CD14-positive monocyte (primary cell): ENCODE results near the gene HECTD4. TPM values are rescaled to one million over a fixed set of nuclear protein-coding genes. Genes with fewer than 3 reads are reported as not detected.
"Not testable (repeated sequence)": the region's sequence is repeated elsewhere in the genome, so short reads cannot be mapped to it uniquely, and the experiment has no call there.

Experiments used
- DNase-seq, 3 donors: peaks; one replicate each; pipeline ENCODE4 v3.0.0-alpha.2; 2011 to 2022
- H2AFZ ChIP-seq: 2 replicates; pipeline ENCODE4 v1.6.0; 2012; ENCODE audit warnings: mild to moderate bottlenecking, low read depth, low read length, inconsistent platforms; ENCODE audit not compliant: insufficient read depth, poor library complexity, severe bottlenecking
- H3K27ac ChIP-seq, 2 donors: 1 replicate in 1 of 2; 2 replicates in 1 of 2; pipeline ENCODE4 v1.5.1; 2012 to 2013; ENCODE audit warnings: low read length in 2 of 2, control low read depth in 1 of 2, inconsistent platforms in 1 of 2, low read depth in 1 of 2, mild to moderate bottlenecking in 1 of 2
- H3K27me3 ChIP-seq, 2 donors: one replicate each; pipeline versions ENCODE4 v1.6.0 to v1.6.1; 2011 to 2013; ENCODE audit warnings: low read length in 2 of 2; ENCODE audit not compliant: control insufficient read depth in 2 of 2, insufficient read depth in 2 of 2
- H3K36me3 ChIP-seq, 2 donors: replicated peaks in 1 of 2; 1 replicate in 1 of 2; 2 replicates in 1 of 2; pipeline versions ENCODE4 v1.5.1 to v1.6.1; 2012 to 2013; ENCODE audit warnings: low read length in 2 of 2, control low read depth in 1 of 2, inconsistent platforms in 1 of 2, mild to moderate bottlenecking in 1 of 2; ENCODE audit not compliant: insufficient read depth in 2 of 2, control insufficient read depth in 1 of 2
- H3K4me1 ChIP-seq, 2 donors: 1 replicate in 1 of 2; 2 replicates in 1 of 2; pipeline versions ENCODE4 v1.5.1 to v1.6.1; 2012 to 2013; ENCODE audit warnings: low read length in 2 of 2, control low read depth in 1 of 2, inconsistent platforms in 1 of 2, mild to moderate bottlenecking in 1 of 2, moderate library complexity in 1 of 2; ENCODE audit not compliant: insufficient read depth in 2 of 2, control insufficient read depth in 1 of 2
- H3K4me2 ChIP-seq: replicated peaks from 2 replicates; pipeline ENCODE3; 2012; ENCODE audit warnings: low read length, moderate library complexity, mild to moderate bottlenecking; ENCODE audit not compliant: poor library complexity, severe bottlenecking; ENCODE audit errors: extremely low read depth
- H3K4me3 ChIP-seq, 3 experiments: fragments of 200-600 bp in 1 of 3; sonication (generic) in 1 of 3; replicated peaks in 1 of 3; 1 replicate in 2 of 3; 2 replicates in 1 of 3; pipeline ENCODE4 v1.5.1; 2011 to 2013; ENCODE audit warnings: low read length in 3 of 3, mild to moderate bottlenecking in 3 of 3, control low read depth in 2 of 3, low read depth in 2 of 3, inconsistent platforms in 1 of 3, moderate library complexity in 1 of 3
- H3K79me2 ChIP-seq: 2 replicates; pipeline ENCODE4 v1.6.0; 2012; ENCODE audit warnings: mild to moderate bottlenecking, control low read depth, inconsistent platforms, low read length, moderate library complexity; ENCODE audit not compliant: insufficient read depth
- H3K9ac ChIP-seq: 2 replicates; pipeline ENCODE4 v1.6.0; 2017; ENCODE audit warnings: low read length, mild to moderate bottlenecking; ENCODE audit not compliant: insufficient read depth, poor library complexity, severe bottlenecking
- H3K9me3 ChIP-seq, 2 donors: replicated peaks in 1 of 2; 1 replicate in 1 of 2; 2 replicates in 1 of 2; pipeline versions ENCODE4 v1.5.1 to v1.6.1; 2012 to 2013; ENCODE audit warnings: low read length in 2 of 2, control low read depth in 1 of 2; ENCODE audit not compliant: control insufficient read depth in 1 of 2, insufficient read depth in 1 of 2
- H4K20me1 ChIP-seq: 2 replicates; pipeline ENCODE4 v1.6.0; 2012; ENCODE audit warnings: mild to moderate bottlenecking, low read length, control low read depth, moderate library complexity; ENCODE audit not compliant: insufficient read depth
- H3K27ac Mint-ChIP-seq, 7 donors: one replicate each; pipeline ENCODE4 v1.8.0; 2020; ENCODE audit warnings: mild to moderate bottlenecking in 7 of 7, mixed read lengths in 7 of 7, moderate library complexity in 6 of 7, inconsistent platforms in 2 of 7
- H3K27me3 Mint-ChIP-seq, 3 donors: one replicate each; pipeline ENCODE4 v1.8.0; 2021 to 2022; ENCODE audit warnings: low read depth in 3 of 3, mild to moderate bottlenecking in 3 of 3, mixed read lengths in 3 of 3, moderate library complexity in 3 of 3, inconsistent platforms in 1 of 3
- H3K36me3 Mint-ChIP-seq, 2 donors: one replicate each; pipeline ENCODE4 v1.8.0; 2020; ENCODE audit warnings: mixed read lengths in 2 of 2, inconsistent platforms in 1 of 2, mild to moderate bottlenecking in 1 of 2
- H3K4me1 Mint-ChIP-seq: one replicate; pipeline ENCODE4 v1.8.0; 2020; ENCODE audit warnings: mild to moderate bottlenecking, mixed read lengths
- H3K4me3 Mint-ChIP-seq, 2 donors: one replicate each; pipeline ENCODE4 v1.8.0; 2020; ENCODE audit warnings: mild to moderate bottlenecking in 2 of 2, mixed read lengths in 2 of 2, moderate library complexity in 1 of 2
- H3K9me3 Mint-ChIP-seq, 7 donors: one replicate each; pipeline ENCODE4 v1.8.0; 2020 to 2022; ENCODE audit warnings: mixed read lengths in 7 of 7, mild to moderate bottlenecking in 6 of 7, moderate library complexity in 6 of 7, inconsistent platforms in 2 of 7
- WGBS: methylation state at CpG from one replicate; pipeline ENCODE4 v1.1.5; 2013; ENCODE audit warnings: missing lambda C conversion rate; ENCODE audit not compliant: insufficient coverage; 5-methylcytosine and 5-hydroxymethylcytosine counted together
- intact Hi-C, 2 donors: fragments of 100-400 bp; cut with micrococcal nuclease; formaldehyde crosslinking; loops; one replicate each; pipeline versions ENCODE4 v1.15.0 to v1.15.1; 2023
- polyA plus RNA-seq, 3 donors: library from polyadenylated mRNA; depleted of rRNA in 1 of 3; unstranded in 2 of 3; stranded (reverse) in 1 of 3; fragments of 300-500 nt in 2 of 3; fragments of >200 nt in 1 of 3; fragmentation: Illumina TruSeq in 2 of 3; gene quantifications; 1 replicate in 2 of 3; 2 replicates in 1 of 3; pipeline ENCODE4 v1.2.3, GENCODE V29; 2012 to 2021
- TF ChIP-seq, protein P1 (sequence below): fragments of 200-600 bp; IDR thresholded peaks from one replicate; pipeline ENCODE4 v1.8.0; 2022; ENCODE audit warnings: antibody characterized with exemption, mild to moderate bottlenecking

Gene HECTD4
- polyA plus RNA-seq, 3 donors: 0.73 to 18.3 (median 2.4) TPM

DNA sequence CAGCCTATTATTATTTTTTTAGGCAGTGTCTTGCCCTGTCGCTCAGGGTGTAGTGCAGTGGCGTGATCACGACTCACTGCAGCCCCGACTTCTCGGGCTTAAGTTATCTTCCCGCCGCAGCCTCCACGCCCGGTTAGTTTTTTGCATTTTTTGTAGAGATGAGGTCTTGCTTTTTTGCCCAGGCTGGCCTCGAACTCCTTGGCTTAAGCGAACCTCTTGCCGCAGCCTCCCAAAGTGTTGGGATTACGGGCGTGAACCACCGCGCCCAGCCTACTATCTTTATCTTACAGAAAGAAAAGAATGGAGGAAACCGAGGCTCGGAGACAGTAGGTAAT lies 36.0 kb upstream of the HECTD4 start:
- Mint-ChIP-seq H3K4me3 (peak overlapping the region; percentile 90 to 95), H3K4me1 (peaks cover 21% of the 10 kb centered on the region), H3K36me3 (peaks cover 4 to 7% of the 10 kb centered on the region in 2 donors), H3K27me3 (no peaks in the 10 kb centered on the region), H3K9me3 (peaks cover 0 to under 1% (median 0%) of the 10 kb centered on the region in 7 donors), H3K27ac (peak overlapping the region; percentile 94 to 98 (median 96))
- intact Hi-C loops: loop anchor here in 1 of 2 donors (5.0 kb wide), 1 partner anchor 36 kb away; the partner anchor contains the start of gene HECTD4
- Histone ChIP-seq H2AFZ (peak overlapping the region; percentile 100), H3K27me3 (no peaks in the 10 kb centered on the region), H4K20me1 (peaks cover 28% of the 10 kb centered on the region), H3K4me2 (peak overlapping the region; percentile 96), H3K27ac (peak overlapping the region; percentile 85 to 96), H3K9me3 (no peaks in the 10 kb centered on the region), H3K79me2 (peaks cover 49% of the 10 kb centered on the region), H3K4me3 (peak overlapping the region; percentile 53 to 99 (median 97)), H3K36me3 (no peaks in the 10 kb centered on the region), H3K4me1 (peaks cover 19 to 24% of the 10 kb centered on the region in 2 donors), H3K9ac (peak overlapping the region; percentile 96)
- TF ChIP-seq, protein P1, sequence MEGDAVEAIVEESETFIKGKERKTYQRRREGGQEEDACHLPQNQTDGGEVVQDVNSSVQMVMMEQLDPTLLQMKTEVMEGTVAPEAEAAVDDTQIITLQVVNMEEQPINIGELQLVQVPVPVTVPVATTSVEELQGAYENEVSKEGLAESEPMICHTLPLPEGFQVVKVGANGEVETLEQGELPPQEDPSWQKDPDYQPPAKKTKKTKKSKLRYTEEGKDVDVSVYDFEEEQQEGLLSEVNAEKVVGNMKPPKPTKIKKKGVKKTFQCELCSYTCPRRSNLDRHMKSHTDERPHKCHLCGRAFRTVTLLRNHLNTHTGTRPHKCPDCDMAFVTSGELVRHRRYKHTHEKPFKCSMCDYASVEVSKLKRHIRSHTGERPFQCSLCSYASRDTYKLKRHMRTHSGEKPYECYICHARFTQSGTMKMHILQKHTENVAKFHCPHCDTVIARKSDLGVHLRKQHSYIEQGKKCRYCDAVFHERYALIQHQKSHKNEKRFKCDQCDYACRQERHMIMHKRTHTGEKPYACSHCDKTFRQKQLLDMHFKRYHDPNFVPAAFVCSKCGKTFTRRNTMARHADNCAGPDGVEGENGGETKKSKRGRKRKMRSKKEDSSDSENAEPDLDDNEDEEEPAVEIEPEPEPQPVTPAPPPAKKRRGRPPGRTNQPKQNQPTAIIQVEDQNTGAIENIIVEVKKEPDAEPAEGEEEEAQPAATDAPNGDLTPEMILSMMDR: no peak
- DNase-seq: no peak
- 3% methylated on average over 13 of the region's 18 CpGs for WGBS

DNA sequence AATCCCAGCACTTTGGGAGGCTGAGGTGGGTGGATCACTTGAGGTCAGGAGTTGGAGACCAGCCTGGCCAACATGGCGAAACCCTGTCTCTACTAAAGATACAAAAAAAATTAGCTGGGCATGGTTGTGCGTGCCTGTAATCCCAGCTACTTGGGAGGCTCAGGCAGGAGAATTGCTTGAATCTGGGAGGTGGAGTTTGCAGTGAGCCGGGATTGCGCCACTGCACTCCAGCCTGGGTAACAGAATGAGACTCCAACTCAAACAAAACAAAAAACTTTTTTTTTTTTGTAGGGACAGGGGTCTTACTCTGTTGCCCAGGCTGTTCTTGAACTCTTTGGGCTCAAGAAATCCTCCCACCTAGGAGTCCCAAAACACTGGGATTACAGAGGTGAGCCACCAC lies 33.2 kb upstream of the HECTD4 start:
- H3K4me2 ChIP-seq, DNase-seq, H3K9me3 ChIP-seq, H3K27me3 Mint-ChIP-seq, H3K36me3 ChIP-seq, H3K27ac Mint-ChIP-seq, H4K20me1 ChIP-seq, H3K27me3 ChIP-seq, H3K9ac ChIP-seq, H3K9me3 Mint-ChIP-seq, H3K27ac ChIP-seq, H3K36me3 Mint-ChIP-seq, H3K4me3 ChIP-seq, H3K4me3 Mint-ChIP-seq, H2AFZ ChIP-seq: not testable (repeated sequence)
- Histone ChIP-seq H3K79me2 (peaks cover 22% of the 10 kb centered on the region), H3K4me1 (peaks cover 17 to 18% of the 10 kb centered on the region in 2 donors)
- intact Hi-C loops: loop anchor here in 1 of 2 donors (5.0 kb wide), 1 partner anchor 33 kb away; the partner anchor contains the start of gene HECTD4
- WGBS: 71% methylated on average over 1 of the region's 4 CpGs
- H3K4me1 Mint-ChIP-seq: peaks cover 13% of the 10 kb centered on the region
